GM21529 (cell line): ENCODE data around the gene RPL39L.
A peak's percentile ranks its signal among the peaks of the same experiment; 100 is the strongest.
"Not testable (repeated sequence)": the region's sequence is repeated elsewhere in the genome, so short reads cannot be mapped to it uniquely, and the experiment has no call there.

Experiments
- ATAC-seq: cut with Tn5 transposase; IDR thresholded peaks from one replicate; pipeline ENCODE4 v1.9.1; 2021; ENCODE audit not compliant: unreplicated experiment

RPL39L gene

DNA sequence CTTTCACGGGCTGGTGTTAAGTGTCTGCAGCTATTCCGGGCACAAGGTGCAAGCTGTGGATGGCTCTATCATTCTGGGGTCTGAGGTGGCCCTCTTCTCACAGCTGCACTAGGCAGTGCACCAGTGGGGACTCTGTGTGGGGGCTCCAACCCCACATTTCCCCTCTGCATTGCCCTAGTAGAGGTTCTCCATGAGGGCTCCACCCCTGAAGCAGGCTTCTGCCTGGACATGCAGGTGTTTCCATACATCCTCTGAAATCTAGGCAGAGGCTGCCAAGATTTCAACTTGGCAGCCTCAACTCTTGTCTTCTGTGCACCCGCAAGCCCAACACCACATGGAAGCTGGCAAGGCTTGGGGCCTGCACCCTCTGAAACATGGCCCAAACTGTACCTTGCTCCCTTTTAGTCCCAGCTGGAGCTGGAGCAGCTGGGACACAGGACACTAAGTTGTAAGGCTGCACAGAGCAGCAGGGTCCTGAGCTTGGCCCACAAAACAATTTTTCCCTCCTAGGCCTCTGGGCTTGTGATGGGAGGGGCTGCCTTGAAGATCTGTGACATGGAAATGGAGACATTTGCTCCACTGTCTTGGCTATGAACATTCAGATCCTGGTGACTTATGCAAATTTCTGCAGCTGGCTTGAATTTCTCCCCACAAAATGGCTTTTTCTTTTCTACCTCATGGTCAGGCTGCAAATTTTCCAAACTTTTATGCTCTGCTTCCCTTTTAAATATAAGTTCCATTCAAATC is 6.0 kb upstream of the RPL39L start:
- no peak for ATAC-seq

DNA sequence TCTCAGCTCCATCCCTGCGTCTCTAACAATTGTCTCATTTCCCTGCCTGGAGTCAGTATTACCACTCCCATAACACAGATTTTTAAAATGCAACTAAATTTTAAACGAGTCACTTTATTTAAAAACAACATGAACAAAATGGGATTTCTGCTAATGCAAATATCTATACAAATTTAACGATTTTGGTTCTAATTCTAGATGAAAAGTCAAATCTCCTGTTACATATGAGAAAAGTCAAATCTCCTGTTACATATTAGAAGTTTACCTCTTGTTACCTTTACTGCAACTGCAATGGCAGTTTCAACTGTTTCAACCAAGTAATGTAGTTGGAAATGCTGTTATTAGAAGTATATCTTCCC is 578 bp upstream of the RPL39L start:
- ATAC-seq = no peak

DNA sequence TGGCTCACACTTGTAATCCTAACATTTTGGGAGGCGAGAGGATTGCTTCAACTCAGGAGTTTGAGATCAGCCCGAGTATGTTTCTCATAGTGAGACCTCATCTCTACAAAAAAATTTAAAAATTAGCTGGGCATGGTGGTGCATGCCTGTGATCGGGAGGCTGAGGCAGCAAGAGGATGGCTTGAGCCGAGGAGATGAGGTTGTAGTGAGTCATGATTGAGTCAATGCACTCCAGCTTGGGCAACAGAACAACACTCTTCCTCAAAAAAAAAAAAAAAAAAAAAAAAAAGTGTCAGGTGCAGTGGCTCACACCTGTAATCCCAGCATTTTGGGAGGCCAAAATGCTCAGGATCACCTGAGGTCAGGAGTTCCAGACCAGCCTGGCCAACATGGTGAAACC is 2.4 kb downstream of the RPL39L start:
- no peak for ATAC-seq

DNA sequence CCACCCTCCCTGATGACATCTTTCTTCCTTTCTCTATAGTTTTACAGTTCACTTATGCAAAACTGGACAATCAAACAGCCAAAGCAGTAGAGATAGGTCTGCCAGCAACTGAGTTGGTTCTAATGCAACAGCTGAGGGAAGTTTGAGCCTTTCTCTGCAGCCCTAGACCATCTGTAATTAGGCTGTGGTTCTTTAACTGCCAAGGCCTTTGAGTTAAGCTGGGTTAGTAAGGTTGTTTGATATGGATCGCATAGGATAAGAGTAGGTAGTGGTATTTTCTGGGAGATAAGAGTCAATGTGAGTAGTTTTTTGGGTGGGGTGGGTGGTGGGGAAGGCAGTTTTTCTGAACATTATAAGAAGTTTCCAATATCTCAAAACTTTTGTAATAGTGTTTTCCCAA is 3.0 kb downstream of the RPL39L start:
- no peak for ATAC-seq

DNA sequence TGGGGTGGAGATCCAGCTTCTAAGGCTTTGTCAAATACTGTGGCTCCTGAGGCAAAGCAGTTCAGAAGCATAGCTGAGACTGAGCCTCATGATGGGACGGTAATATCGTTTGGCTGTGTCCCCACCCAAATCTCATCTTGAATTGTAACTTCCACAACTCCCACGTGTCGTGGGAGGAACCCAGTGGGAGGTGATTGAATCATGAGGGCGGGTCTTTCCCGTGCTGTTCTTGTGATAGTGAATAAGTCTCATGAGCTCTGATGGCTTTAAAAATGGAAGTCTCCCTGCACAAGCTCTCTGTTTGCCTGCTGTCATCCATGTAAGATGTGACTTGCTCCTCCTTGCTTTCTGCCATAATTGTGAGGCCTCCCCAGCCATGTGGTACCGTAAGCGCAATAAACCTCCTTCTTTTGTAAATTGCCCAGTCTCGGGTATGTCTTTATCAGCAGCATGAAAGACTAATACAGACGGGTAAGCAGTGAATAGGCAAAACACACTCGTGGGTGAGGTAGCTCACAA is 4.1 kb downstream of the RPL39L start:
- not testable (repeated sequence) for ATAC-seq

DNA sequence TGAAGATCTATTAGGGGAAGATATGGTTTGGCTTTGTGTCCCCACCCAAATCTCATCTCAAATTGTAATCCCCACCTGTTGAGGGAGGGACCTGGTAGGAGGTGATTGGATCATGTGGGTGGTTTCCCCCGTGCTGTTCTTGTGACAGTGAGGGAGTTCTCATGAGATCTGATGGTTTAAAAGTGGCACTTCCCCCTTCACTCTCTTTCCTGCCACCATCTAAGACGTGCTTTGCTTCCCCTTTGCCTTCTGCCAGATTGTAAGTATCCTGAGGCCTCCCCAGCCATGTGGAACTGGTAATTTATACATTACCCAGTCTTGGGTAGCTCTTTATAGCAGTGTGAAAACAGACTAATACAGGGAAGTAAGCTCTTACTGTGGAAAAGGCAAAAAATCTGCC is 6.1 kb downstream of the RPL39L start:
- not testable (repeated sequence) for ATAC-seq

DNA sequence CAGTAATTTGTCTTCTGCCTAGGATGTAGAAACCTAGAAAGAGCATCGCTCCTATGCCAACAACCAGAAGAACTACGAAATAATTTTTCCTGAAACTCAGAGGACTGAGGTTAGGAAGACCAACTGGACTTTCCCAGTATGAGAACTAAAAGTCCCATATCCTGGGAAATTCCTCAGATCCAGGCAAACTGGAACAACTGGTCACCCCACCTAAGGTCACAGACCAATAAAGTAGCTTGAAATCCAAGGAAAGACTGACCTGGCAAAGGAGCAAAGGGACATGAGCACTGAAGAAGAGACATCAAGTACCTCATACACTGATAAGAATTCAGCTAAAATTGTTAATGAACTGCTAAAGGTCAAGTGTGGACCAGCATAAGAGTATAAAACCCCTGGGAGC is 6.6 kb downstream of the RPL39L start:
- no peak for ATAC-seq

DNA sequence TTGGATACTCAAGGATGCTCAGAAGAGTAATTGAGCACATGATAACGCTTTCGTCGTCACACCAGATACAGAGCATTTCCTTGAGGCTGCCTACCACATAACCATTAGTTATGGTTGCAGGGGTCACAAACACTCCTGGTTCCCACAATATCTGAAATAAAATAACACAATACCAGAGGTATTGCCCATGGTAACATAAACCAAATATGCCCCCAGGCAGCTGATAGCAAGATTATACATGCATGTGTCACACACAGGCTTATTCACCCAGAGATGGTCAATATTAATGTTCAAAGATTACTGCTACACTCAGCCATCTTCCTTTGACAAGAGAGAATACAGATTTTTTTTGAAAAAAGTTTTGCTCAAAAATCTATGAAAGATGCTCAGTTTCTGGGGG is 7.3 kb downstream of the RPL39L start:
- no peak for ATAC-seq

DNA sequence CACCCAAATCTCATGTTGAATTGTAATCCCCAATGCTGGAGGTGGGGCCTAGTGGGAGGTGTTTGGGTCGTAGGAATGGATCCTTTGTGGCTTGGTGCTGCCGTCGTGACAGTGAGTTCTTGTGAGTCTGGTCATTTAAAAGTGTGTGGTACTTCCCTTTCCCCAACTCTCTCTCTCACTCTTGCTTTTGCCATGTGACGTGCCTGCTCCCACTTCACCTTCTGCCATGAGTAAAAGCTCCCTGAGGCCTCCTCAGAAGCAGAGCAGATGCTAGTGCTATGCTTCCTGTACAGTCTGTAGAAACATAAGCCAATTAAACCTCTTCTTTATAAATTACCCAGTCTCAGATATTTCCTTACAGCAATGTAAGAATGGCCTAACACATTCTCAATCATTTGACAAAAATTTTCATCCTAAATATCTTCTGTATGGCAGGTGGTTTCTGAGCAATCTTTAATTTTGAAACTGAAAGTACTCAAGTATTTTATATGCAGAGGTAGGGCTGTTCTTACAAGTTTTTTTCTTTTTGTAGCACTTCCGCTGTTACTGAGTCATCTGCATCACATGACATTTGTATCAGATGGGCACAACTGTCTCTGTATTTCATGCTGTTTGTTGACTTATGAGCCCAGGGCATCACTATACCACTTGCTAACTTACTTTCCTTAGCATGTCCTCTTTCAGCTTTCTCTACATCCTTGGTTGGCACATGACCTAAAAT is 8.8 kb downstream of the RPL39L start:
- ATAC-seq = peak; percentile 81

DNA sequence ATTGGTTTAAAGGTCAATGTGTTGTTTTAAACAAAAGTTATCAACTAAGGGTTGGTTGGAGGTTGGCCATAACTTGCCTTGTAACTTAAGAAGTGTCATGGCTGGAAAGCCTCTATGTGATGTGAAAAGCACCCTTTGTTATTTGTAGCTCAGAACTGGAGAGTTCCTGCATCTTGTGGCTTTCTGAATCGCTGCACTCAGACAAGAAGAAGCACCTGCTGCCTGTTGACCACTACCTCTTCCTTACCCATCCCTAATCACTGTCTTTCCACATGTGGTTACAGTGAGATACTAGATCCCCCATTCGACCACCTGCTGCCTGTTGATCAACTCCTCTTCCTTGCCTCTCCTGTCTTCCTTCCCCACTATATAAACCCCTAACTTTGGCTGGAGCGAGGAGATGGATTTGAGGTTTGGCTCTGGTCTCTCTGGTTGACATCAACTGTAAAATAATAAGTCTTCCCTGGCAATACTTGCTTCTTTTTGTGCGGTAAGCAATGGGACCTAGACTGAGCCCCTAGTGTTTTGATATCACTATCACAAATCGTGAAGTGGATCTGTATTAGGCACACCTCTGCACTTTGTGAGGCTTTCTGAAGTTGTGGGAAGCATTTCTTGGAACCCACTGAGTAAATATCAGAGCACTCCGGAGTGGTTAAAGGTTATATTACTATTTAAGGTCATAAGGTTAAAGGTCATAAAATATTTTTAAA is 13.8 kb downstream of the RPL39L start:
- ATAC-seq = peak; percentile 91

DNA sequence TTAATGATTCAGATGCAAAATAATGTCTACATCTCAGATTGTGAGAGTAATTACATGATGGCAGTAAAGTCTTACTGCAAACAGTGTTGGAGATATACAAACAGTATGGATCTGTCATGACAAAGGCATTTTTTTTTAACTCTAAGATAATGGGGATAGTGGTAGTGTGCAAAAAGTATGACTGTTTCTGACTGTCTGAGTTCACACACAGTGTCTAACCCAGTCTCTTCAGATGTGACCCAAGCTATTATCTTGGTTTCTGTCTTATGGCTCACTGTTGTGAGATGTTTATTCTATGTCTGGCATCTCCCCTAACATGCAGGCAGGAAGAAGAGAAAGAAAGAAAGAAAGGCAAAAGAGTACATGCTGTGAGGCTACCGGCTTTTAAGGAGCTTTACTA is 17.0 kb downstream of the RPL39L start:
- no peak for ATAC-seq

DNA sequence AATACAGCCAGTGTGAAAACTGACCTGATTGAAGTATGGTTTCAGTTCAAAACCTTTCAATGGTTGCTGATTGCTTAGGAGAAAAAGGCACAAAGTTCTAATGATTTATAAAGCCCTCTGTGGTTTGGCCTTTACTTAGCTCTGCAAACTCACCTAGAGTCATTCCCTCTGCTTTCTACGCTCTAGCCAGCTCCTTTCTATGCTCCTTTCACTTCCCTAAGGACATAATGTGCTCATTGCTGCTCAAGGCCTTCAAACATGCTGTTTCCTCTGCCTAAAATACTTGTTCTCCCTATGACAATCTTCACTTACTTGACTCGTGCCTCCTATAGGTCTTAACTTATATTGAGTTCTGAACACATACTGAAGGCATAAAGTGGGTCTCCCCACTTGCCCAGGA is 19.0 kb downstream of the RPL39L start:
- peak; percentile 42 for ATAC-seq

DNA sequence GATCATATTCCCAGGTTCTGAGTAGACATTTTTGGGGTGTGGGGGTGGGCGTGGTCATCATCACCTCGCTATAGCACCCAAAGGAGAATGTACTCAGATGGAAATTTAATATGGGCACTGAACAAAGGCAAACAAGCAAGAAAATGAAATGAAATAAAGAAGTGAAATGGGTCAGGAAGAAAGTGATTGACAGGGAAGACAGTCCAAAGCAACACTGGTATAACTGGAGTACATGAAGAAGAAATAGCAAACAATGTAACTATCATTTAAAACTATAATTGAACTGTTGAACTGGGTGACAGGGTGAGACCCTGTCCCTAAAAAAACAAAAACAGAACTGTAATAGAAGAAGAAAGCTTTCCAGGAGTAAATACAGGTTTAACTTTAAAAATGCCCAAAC is 24.8 kb downstream of the RPL39L start:
- no peak for ATAC-seq

DNA sequence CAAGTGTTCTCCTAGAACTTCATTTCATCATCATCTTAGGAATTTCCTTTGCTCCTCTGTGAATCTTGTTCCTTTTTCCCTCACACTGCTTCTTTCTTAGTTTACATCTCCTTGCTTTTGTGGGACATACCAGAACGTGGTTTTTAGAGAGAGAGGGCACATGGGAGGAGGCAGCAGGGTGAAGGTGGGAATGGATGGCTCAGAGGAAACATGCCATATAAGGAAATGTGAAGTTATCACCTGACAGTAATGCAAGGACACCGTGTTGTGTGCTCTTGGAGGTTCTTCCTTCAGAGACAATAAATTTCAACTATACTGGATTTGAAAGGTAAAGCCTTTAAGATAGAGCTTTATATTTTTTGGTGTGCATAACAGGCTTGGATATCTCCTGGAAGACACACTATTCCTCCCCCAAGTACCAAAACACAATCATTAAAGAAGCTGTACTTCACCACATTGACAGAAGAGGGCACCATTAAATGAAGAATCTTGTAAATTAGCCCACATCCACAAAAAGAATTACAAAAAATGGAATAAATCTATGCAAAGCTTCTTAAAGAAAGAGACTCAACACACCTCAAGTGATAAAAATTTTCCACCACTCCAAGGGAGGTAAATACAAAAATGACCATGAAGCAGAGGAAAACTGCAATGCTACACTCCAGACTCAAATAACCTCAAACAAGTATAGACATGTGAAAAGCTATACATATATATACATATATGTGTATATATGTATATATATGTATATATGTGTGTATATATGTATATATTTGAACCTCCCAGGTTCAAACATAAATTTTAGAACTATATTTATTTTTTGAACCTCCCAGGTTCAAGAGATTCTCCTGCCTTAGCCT is 26.1 kb downstream of the RPL39L start:
- no peak for ATAC-seq

DNA sequence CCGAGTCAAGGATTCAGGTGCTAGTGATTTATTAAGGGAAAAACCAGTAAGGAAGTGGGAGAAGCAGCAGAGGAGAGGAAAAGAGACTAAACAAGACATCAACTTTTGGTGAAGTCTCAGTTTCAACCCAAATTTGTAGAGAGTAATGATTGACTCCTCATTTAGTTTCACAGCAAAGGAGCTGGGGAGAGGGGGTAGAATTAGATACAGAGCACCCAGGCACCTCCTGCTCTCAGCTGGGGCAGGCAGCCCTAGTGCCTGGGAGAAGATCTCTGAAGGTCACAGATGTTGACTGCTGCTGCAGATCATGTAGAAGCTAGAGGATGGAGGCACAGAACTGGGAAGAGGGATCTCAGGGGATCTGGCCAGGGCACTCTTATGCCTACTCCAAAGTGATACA is 29.1 kb downstream of the RPL39L start:
- ATAC-seq = no peak

DNA sequence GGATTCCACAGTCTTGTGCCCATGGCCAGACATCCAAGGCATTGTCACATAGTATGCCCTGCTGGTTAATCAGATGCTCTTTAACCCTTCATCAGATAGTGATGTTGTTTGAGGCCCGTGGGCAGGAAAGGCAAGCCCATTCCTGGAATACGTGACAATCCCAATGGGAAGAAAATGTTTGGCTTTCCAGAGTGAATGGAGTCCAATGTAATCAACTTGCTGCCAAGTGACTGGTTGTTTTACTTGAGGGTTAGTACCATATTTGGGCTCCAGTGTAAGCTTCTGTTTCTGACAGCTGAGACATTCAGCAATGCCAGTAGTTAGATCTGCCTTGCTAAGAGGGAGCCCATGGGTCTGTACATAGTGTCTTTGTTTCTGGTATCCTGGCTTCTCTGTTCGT is 31.3 kb downstream of the RPL39L start:
- ATAC-seq = no peak

DNA sequence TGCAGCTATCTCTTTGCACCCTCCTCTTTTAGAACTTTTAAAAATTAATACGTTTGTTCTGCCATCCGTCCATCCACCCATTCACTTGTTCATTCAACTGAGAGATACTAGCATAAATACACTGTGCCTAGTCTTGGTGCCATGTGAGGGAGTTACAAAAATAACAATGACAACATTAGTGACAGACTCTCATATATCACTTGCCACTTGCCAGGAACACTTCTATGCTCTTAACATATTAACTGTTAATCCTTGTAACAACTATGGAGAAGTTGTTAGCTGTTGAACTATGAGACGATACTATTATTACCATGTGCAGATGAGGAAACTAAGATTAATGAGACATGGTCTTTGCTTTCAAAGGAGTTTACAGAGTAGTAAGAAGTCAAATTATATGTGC is 33.6 kb downstream of the RPL39L start:
- ATAC-seq = no peak

DNA sequence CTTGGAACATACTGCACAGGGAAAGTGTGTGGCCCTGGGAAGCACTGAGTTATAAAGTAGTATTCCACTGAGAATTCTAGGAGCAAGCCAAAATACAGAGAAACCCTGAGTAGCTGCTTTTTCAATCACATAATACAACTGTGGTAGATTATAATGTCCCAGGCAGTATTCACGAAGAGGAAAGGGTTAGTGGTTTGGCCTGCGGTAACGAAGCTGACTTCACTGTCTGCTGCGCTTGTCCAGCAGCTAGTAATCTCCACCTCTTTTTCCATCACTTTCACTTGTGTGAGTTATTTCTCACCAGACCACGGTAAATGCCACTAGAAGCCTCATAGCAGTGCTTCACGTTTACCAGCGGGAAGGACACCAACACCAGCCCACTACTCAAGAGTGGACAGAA is 34.4 kb downstream of the RPL39L start:
- ATAC-seq = no peak

DNA sequence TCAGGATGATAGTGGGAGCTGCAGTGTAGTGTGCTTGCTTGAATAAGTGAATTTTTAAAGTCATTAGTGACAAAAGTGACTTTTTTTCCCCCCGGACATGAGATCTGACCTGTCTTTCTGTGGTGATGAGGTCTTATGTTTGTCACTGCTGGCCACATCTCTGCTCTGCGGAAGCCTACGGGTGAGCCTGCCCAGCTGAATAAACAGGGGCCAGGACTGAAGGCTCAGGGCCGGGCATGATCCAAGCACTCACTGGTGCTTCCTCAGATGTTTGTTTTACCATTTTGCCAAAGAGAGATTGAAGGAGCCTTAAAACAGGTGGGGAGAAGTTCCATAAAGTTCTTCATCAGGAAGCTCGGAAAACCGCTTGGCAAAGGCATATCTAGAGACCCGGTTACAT is 35.0 kb downstream of the RPL39L start:
- no peak for ATAC-seq

DNA sequence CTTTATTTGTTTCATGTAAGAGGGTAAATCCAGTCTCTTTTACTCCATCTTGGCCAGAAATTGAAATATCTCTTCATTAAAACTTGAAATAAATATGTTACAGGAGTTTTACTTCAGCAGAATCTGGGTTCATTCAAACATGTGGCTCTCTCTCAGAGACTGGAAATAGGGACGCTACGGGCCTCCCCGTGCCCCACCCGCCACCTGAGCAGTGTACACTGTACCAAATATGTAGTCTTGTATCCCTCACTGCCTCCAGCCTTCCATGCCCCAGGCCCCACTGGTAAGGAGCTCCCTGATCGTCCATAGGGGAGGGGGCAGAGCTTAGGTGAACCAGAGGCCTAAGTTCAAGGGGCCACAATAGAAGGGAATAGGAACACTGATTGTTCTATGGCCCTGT is 36.0 kb downstream of the RPL39L start:
- no peak for ATAC-seq

DNA sequence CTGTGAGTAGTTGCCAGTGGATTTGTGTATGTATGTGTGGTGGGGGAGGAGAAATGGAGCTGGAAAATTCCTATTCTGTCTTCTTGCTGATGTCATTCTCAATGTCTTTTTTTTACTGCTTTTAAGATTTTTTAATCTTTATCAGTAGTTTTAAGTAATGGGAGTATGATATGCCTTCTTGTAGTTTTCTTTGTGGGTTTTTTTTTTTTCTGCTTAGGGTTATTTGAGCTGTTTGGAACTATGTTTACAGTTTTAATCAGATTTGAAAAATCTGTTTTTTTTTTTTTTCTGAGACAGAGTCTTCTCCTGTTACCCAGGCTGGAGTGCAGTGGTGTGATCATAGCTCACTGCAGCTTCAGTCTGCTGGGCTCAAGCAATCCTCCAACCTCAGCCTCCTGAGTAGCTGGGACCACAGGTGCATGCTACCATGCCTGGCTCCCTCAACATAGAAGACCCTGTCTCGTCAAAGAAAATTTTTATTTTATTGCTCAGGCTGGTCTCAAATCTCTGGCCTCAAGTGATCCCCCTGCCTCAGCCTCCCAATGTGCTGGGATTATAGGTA is 37.1 kb downstream of the RPL39L start:
- ATAC-seq = no peak
